CD8-positive, alpha-beta memory T cell (primary cell): ENCODE results near the gene ARHGEF6. TPM values are rescaled to one million over a fixed set of nuclear protein-coding genes. Genes with fewer than 3 reads are reported as not detected.
A peak's percentile ranks its signal among the peaks of the same experiment; 100 is the strongest.

Experiments
- CTCF ChIA-PET: fragments of 350-600 bp; sonication (Branson Sonifier 250); formaldehyde crosslinking; loops from one replicate; lab custom pipeline; 2021; ENCODE audit warnings: antibody characterized with exemption; lab: Charles Lee
- POLR2A ChIA-PET: fragments of 350-600 bp; sonication (Branson Sonifier 250); formaldehyde crosslinking; loops from one replicate; lab custom pipeline; 2021; ENCODE audit warnings: antibody characterized with exemption; lab: Charles Lee
- DNase-seq, 5 donors: peaks; one replicate each; pipeline versions ENCODE4 v3.0.0 to v3.0.0-alpha.2; 2020 to 2022; ENCODE audit warnings: mixed read lengths in 1 of 5
- H3K27ac ChIP-seq: one replicate; pipeline ENCODE4 v1.7.0; 2013; ENCODE audit warnings: low read depth, mild to moderate bottlenecking, low read length, moderate library complexity
- H3K27me3 ChIP-seq: 2 replicates; pipeline ENCODE4 v1.7.0; 2013; ENCODE audit warnings: low read length, mild to moderate bottlenecking; ENCODE audit not compliant: insufficient read depth, poor library complexity, severe bottlenecking
- H3K36me3 ChIP-seq: 2 replicates; pipeline ENCODE4 v1.7.0; 2013; ENCODE audit warnings: mild to moderate bottlenecking, low read length, moderate library complexity; ENCODE audit not compliant: insufficient read depth
- H3K4me1 ChIP-seq: 2 replicates; pipeline ENCODE4 v1.7.0; 2013; ENCODE audit warnings: mild to moderate bottlenecking, low read length, moderate library complexity; ENCODE audit not compliant: insufficient read depth
- H3K4me3 ChIP-seq: 2 replicates; pipeline ENCODE4 v1.7.0; 2013; ENCODE audit warnings: mild to moderate bottlenecking, low read length
- H3K9me3 ChIP-seq: 2 replicates; pipeline ENCODE4 v1.7.0; 2013; ENCODE audit warnings: mild to moderate bottlenecking, low read length
- H3K27ac Mint-ChIP-seq, 8 donors: one replicate each; pipeline ENCODE4 v1.8.0; 2020 to 2021; ENCODE audit warnings: mixed read lengths in 8 of 8, mild to moderate bottlenecking in 6 of 8, inconsistent platforms in 3 of 8, moderate library complexity in 3 of 8
- H3K27me3 Mint-ChIP-seq, 2 donors: one replicate each; pipeline ENCODE4 v1.8.0; 2020 to 2021; ENCODE audit warnings: mixed read lengths in 2 of 2, mild to moderate bottlenecking in 1 of 2, moderate library complexity in 1 of 2
- H3K36me3 Mint-ChIP-seq, 3 donors: one replicate each; pipeline ENCODE4 v1.8.0; 2020 to 2021; ENCODE audit warnings: mixed read lengths in 3 of 3, inconsistent platforms in 1 of 3, mild to moderate bottlenecking in 1 of 3
- H3K4me1 Mint-ChIP-seq, 3 donors: one replicate each; pipeline ENCODE4 v1.8.0; 2020 to 2021; ENCODE audit warnings: mixed read lengths in 3 of 3, inconsistent platforms in 1 of 3, mild to moderate bottlenecking in 1 of 3
- H3K4me3 Mint-ChIP-seq, 7 donors: one replicate each; pipeline ENCODE4 v1.8.0; 2020 to 2021; ENCODE audit warnings: mixed read lengths in 7 of 7, mild to moderate bottlenecking in 6 of 7, moderate library complexity in 4 of 7, inconsistent platforms in 2 of 7
- H3K9me3 Mint-ChIP-seq, 5 donors: one replicate each; pipeline ENCODE4 v1.8.0; 2020 to 2022; ENCODE audit warnings: mixed read lengths in 5 of 5, mild to moderate bottlenecking in 3 of 5, moderate library complexity in 2 of 5, inconsistent platforms in 1 of 5
- polyA plus RNA-seq: library from polyadenylated mRNA; unstranded; fragments of 300-500 nt; fragmentation: Illumina TruSeq; gene quantifications from one replicate; pipeline ENCODE4 v1.2.3, GENCODE V29; 2021
- total RNA-seq, 2 experiments: library from RNA; stranded (reverse); gene quantifications; one replicate each; pipeline ENCODE4 v1.2.3, GENCODE V29; 2021

ARHGEF6 gene
- total and polyA plus RNA-seq, 3 experiments from 2014 or later: 25.6 to 60.7 (median 27.0) TPM

DNA sequence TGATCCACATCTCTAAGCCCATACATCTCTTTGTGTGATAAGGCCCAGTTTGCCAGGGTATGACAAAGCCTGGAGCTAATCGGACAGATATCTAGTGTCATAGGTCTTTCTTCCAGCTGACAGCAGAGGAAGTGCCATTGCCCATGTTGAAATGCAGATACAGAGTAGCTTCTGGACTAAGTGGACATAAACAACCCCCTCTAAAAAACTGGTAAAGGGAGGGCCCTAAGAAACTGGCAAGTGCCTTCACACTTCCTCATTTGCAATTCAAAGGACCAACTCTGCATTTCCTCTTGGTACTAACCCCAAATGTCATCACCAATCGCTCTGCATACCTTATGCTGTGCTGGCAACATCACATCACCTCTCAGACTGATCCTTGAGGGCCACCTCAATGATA lies 20.8 kb downstream of the ARHGEF6 start:
- H3K9me3 Mint-ChIP-seq: no peaks in the 10 kb centered on the region
- no peaks in the 10 kb centered on the region for H3K27me3 Mint-ChIP-seq
- ChIA-PET POLR2A (no interaction called here), CTCF (no interaction called here)
- H3K4me1 Mint-ChIP-seq: peaks cover 33 to 71% (median 59%) of the 10 kb centered on the region in 3 donors
- H3K4me3 ChIP-seq: no peak overlapping the region
- DNase-seq: no peak
- no peaks in the 10 kb centered on the region for H3K9me3 ChIP-seq
- H3K4me3 Mint-ChIP-seq: peak overlapping the region in 1 of 7 donors; percentile 21
- no peak overlapping the region for H3K27ac ChIP-seq
- H3K27ac Mint-ChIP-seq: peak overlapping the region; percentile 6 to 85 (median 56)
- H3K4me1 ChIP-seq: peaks cover 36% of the 10 kb centered on the region
- H3K36me3 ChIP-seq: no peaks in the 10 kb centered on the region
- H3K27me3 ChIP-seq: no peaks in the 10 kb centered on the region
- peaks cover 0 to 22% (median 0%) of the 10 kb centered on the region in 3 donors for H3K36me3 Mint-ChIP-seq

DNA sequence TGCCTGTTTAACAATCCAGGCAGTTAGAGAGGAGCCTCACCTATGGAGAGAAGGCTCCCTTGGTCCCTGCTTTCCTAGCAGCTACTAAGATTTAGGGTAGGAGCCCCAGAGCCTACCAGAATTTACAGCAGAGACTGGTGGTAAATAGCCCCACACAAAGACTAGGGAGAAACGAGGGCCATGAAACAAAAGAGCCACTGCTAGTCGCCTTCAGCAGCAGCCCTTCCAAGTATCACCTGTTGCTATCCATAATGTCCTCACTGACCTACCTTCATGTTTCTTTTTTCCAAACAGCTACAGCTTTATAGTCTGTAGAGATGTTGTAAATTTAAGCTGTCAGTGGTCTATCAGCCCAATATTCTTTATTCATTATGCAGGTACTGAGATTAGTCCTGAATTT lies 25.3 kb downstream of the ARHGEF6 start:
- H3K36me3 ChIP-seq: no peaks in the 10 kb centered on the region
- Mint-ChIP-seq H3K4me3 (no peak overlapping the region), H3K4me1 (peaks cover 39 to 81% (median 74%) of the 10 kb centered on the region in 3 donors), H3K36me3 (peaks cover 0 to 13% (median 0%) of the 10 kb centered on the region in 3 donors), H3K27me3 (no peaks in the 10 kb centered on the region), H3K9me3 (no peaks in the 10 kb centered on the region), H3K27ac (peak overlapping the region in 2 of 8 donors; percentile 0 to 48)
- H3K27ac ChIP-seq: no peak overlapping the region
- peaks cover 37% of the 10 kb centered on the region for H3K4me1 ChIP-seq
- ChIA-PET CTCF (no interaction called here), POLR2A (no interaction called here)
- no peaks in the 10 kb centered on the region for H3K9me3 ChIP-seq
- no peaks in the 10 kb centered on the region for H3K27me3 ChIP-seq
- no peak for DNase-seq
- no peak overlapping the region for H3K4me3 ChIP-seq

DNA sequence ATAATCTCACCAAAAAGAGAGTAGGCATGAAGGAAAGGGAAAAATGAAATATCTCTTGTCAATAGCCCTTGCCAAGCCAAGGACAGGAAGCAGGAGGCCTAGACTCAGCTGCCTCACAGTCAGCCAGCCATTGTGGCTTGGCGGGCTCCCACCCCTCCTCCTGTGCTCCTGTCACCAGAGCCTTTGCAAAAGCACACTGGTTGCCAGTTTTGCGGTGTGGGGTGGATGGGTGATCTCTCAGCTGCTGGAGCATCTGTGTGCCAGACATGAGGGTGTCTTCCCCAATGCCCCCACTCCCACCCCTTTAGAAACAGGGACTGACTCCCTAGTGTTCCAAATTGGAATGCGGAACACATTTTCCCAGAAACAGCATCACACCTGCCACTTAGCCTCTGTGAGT lies 26.1 kb downstream of the ARHGEF6 start:
- Histone ChIP-seq H3K27ac (no peak overlapping the region), H3K4me1 (peaks cover 35% of the 10 kb centered on the region), H3K4me3 (no peak overlapping the region), H3K36me3 (no peaks in the 10 kb centered on the region), H3K9me3 (no peaks in the 10 kb centered on the region), H3K27me3 (no peaks in the 10 kb centered on the region)
- peak in 4 of 5 donors; percentile 11 to 46 (median 24) for DNase-seq
- no peaks in the 10 kb centered on the region for H3K9me3 Mint-ChIP-seq
- peak overlapping the region in 4 of 8 donors; percentile 18 to 58 (median 49) for H3K27ac Mint-ChIP-seq
- no peak overlapping the region for H3K4me3 Mint-ChIP-seq
- H3K27me3 Mint-ChIP-seq: no peaks in the 10 kb centered on the region
- peaks cover 0 to 13% (median 0%) of the 10 kb centered on the region in 3 donors for H3K36me3 Mint-ChIP-seq
- peaks cover 38 to 81% (median 74%) of the 10 kb centered on the region in 3 donors for H3K4me1 Mint-ChIP-seq
- POLR2A ChIA-PET: no interaction called here
- CTCF ChIA-PET: no interaction called here

DNA sequence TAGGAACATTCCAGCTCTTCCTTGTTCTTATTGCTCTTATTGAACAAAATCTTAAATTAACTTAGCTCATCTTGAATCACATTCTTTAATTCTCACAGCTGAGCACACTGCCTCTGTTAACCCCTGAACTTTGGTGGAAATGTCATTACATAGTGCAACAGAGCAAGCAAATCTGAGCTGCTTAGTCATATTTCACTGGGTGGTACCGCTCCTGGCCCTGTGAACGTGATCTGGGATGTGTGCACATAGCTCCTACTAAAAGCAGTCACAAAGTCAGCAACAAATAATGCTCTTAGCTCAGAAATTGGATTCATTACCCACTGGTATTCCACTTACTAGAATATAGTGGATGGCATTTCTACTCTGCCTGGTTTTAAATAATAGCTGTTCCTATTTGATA lies 27.9 kb downstream of the ARHGEF6 start:
- H3K4me1 ChIP-seq: peaks cover 48% of the 10 kb centered on the region
- H3K9me3 Mint-ChIP-seq: no peaks in the 10 kb centered on the region
- no peaks in the 10 kb centered on the region for H3K27me3 ChIP-seq
- H3K27me3 Mint-ChIP-seq: peaks cover 0 to 3% of the 10 kb centered on the region in 2 donors
- no peak overlapping the region for H3K4me3 Mint-ChIP-seq
- no peak overlapping the region for H3K4me3 ChIP-seq
- peaks cover 50 to 89% (median 79%) of the 10 kb centered on the region in 3 donors for H3K4me1 Mint-ChIP-seq
- ChIA-PET POLR2A (interaction anchor here (1.5 kb wide), 1 partner anchor 128 kb away, joined by 3 read pairs; the partner anchor contains the start of gene RBMX), CTCF (interaction anchor here (1.1 kb wide), 1 partner anchor 19 kb away, joined by 3 read pairs; no protein-coding TSS in a partner anchor)
- H3K36me3 Mint-ChIP-seq: peaks cover 0 to 10% (median 0%) of the 10 kb centered on the region in 3 donors
- DNase-seq: no peak
- no peaks in the 10 kb centered on the region for H3K36me3 ChIP-seq
- peak overlapping the region in 4 of 8 donors; percentile 27 to 73 (median 48) for H3K27ac Mint-ChIP-seq
- no peak overlapping the region for H3K27ac ChIP-seq
- no peaks in the 10 kb centered on the region for H3K9me3 ChIP-seq

DNA sequence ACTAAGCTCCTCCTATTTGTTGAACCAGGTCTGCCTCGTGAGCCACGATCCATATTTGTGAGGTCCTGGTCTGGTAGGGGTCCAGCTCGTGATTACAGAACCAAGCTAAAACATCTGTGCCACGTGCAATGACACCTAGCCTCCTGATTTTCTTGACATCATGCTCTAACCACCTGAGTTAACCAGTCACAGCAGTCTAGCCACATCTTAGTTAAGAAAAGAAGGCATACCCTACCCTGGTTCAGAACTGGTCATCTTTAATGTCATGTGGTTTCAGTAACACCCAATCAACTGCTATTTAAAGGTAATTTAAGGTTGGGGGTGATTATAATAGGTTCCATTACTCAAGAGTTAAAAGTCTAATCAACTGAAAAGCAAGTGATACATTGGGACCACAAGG lies 28.4 kb downstream of the ARHGEF6 start:
- Mint-ChIP-seq H3K4me1 (peaks cover 52 to 90% (median 80%) of the 10 kb centered on the region in 3 donors), H3K4me3 (no peak overlapping the region), H3K36me3 (peaks cover 0 to 6% (median 0%) of the 10 kb centered on the region in 3 donors), H3K27ac (peak overlapping the region in 4 of 8 donors; percentile 18 to 50 (median 27)), H3K9me3 (no peaks in the 10 kb centered on the region), H3K27me3 (peaks cover 0 to 3% of the 10 kb centered on the region in 2 donors)
- Histone ChIP-seq H3K36me3 (no peaks in the 10 kb centered on the region), H3K4me3 (no peak overlapping the region), H3K9me3 (no peaks in the 10 kb centered on the region), H3K27ac (no peak overlapping the region), H3K27me3 (no peaks in the 10 kb centered on the region), H3K4me1 (peaks cover 52% of the 10 kb centered on the region)
- ChIA-PET CTCF (no interaction called here), POLR2A (interaction anchor here (1.5 kb wide), 1 partner anchor 128 kb away, joined by 3 read pairs; the partner anchor contains the start of gene RBMX)
- DNase-seq: no peak

DNA sequence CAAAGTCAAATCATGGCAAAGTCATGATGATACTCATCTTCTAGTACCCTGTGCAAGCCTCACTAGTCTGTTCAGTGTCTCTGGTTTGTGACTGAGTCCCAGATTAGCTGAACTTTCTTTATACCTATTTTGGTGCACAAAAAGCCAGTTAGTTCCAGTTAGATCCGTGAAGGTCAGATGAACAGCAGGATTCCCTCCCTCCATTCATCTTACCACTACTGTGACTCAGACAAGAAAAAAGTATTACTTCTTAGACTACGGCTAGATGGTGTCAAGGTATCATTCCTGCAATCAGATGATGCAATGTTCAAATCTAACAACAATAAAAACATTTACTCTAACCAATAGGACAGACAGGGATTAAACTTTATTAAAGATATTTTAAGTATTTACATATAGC lies 30.4 kb downstream of the ARHGEF6 start:
- Mint-ChIP-seq H3K9me3 (no peaks in the 10 kb centered on the region), H3K4me3 (no peak overlapping the region), H3K36me3 (peaks cover 0 to 17% (median 2%) of the 10 kb centered on the region in 3 donors), H3K27me3 (peaks cover 0 to 4% of the 10 kb centered on the region in 2 donors), H3K27ac (peak overlapping the region in 3 of 8 donors; percentile 37 to 53 (median 47)), H3K4me1 (peaks cover 49 to 88% (median 83%) of the 10 kb centered on the region in 3 donors)
- POLR2A ChIA-PET: no interaction called here
- no peaks in the 10 kb centered on the region for H3K27me3 ChIP-seq
- no peak overlapping the region for H3K27ac ChIP-seq
- H3K4me1 ChIP-seq: peaks cover 51% of the 10 kb centered on the region
- no peaks in the 10 kb centered on the region for H3K9me3 ChIP-seq
- no peak for DNase-seq
- peaks cover 7% of the 10 kb centered on the region for H3K36me3 ChIP-seq
- no peak overlapping the region for H3K4me3 ChIP-seq
- CTCF ChIA-PET: no interaction called here

DNA sequence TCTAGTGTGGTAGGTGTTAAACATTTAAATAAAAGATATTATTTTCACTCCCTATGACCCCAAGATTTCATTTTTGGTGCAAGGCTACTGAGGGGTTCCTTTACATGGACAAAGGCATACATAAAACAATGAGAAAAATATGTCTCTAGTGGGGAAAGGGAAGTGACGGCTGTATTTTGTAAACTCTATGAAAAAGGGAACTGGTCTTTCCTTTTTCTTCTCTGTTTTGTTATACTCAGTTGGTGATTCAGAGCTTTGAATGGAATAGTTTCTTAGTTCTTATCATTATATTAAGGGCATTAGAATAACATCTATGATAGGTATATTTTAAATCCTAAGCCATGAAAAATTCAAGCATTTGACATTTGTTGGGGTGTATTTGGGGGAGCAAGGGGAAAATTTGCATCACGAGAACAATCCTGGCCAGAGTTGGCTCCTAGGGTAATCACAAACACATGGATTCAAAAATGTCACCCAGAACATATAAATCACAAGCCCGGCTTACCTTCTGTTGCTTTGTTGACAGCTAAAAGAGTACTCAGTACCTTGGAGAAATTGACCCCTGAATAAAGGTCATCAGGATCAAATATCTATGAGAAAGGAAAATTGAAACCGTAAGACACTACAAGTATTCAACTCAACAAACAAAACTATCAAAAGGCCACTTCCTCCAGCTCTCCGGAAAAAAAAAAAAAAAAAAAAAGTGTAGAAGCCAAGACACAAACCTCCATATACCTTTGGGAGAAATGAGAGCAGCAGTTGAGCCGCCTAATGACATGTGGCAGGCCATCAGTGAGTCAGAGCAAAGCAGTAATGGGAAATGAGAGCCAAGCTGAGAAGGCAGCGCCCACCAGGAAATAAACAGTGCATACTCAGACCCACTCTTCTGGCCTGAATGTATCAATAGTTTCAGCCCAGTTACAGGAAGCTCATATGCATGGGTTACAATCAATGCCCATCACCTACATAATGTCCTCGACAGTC lies 33.4 kb downstream of the ARHGEF6 start:
- Histone ChIP-seq H3K4me3 (no peak overlapping the region), H3K27ac (no peak overlapping the region), H3K9me3 (no peaks in the 10 kb centered on the region), H3K27me3 (no peaks in the 10 kb centered on the region), H3K4me1 (peaks cover 45% of the 10 kb centered on the region), H3K36me3 (peaks cover 18% of the 10 kb centered on the region)
- ChIA-PET CTCF (interaction anchor here (0.8 kb wide), 1 partner anchor 34 kb away, joined by 3 read pairs; no protein-coding TSS in a partner anchor), POLR2A (interaction anchor here (0.6 kb wide), 1 partner anchor 202 kb away, joined by 3 read pairs; no protein-coding TSS in a partner anchor)
- Mint-ChIP-seq H3K9me3 (no peaks in the 10 kb centered on the region), H3K4me1 (peaks cover 49 to 86% (median 85%) of the 10 kb centered on the region in 3 donors), H3K4me3 (peak overlapping the region; percentile 8 to 48 (median 35)), H3K27ac (peak overlapping the region in 7 of 8 donors; percentile 29 to 93 (median 70)), H3K36me3 (peaks cover 0 to 47% (median 6%) of the 10 kb centered on the region in 3 donors), H3K27me3 (peaks cover 0 to 4% of the 10 kb centered on the region in 2 donors)
- DNase-seq: no peak
